ENCODE results near the gene CBY3. TPM values are rescaled to one million over a fixed set of nuclear protein-coding genes. Genes with fewer than 3 reads are reported as not detected.
A peak's percentile ranks its signal among the peaks of the same experiment; 100 is the strongest.
"Not testable (repeated sequence)": the region's sequence is repeated elsewhere in the genome, so short reads cannot be mapped to it uniquely, and the experiment has no call there.

CBY3 gene
- total and polyA plus RNA-seq, 4 donors, result 0.10 to 0.22 TPM; not detected in 2

DNA sequence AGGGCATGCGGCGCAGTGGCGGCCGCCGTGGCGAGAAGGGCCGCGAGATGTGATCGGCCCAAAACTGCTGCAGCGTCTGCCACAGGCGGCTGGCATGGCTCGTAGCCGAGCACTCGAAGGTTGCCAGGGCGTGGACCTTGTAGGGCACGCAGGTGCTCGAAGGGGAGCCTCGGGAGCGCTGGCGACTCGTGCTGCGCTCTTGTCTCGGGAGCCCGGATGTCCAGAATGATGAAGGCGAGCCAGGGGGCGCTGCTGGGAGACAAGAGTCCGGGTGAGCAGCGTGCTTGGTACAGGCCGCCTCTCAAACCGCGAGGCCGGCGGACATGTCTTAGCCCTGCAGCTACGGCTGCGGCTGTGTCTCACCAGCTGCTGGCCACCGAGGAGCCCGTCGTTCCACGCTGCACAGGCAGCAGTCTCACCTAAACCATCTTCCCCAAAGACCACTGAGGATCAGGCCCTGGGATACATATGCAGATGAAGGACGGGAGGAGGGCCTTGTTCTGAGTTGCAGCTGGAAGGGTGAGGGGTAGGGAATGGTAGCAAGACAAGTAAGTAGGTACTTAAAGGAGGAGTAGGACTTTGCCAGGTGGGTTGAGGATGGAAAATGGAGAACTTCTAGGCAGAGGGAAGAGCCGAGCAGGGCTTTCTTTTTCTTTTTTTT lies 1.7 kb downstream of the CBY3 start:
- H3K36me3 ChIP-seq (ENCODE audit: control insufficient read depth in 4 of 4, insufficient read depth in 4 of 4, low read length in 4 of 4), result peaks cover 0 to 3% (median 0%) of the 10 kb centered on the region in 4 donors
- H3K4me1 ChIP-seq (ENCODE audit: control insufficient read depth in 5 of 5, insufficient read depth in 5 of 5, low read length in 5 of 5), result peaks cover 0 to 12% (median 0%) of the 10 kb centered on the region in 5 donors
- no peaks in the 10 kb centered on the region for H3K27me3 ChIP-seq (ENCODE audit: control insufficient read depth in 3 of 3, insufficient read depth in 3 of 3, low read length in 2 of 3)
- H3K9ac ChIP-seq (ENCODE audit: insufficient read depth in 1 of 2, low read length in 2 of 2), result no peak overlapping the region
- 21 to 24% methylated on average over 41 of the region's 41 CpGs for WGBS, 2 donors
- no peaks in the 10 kb centered on the region for H3K9me3 ChIP-seq (ENCODE audit: control insufficient read depth in 4 of 4, insufficient read depth in 3 of 4, low read length in 3 of 4)
- peak overlapping the region in 1 of 2 donors; percentile 72 for H3K27ac ChIP-seq (ENCODE audit: low read depth in 1 of 2, low read length in 1 of 2)
- DNase-seq, result peak; percentile 72 to 80 (median 79)
- peak overlapping the region; percentile 77 for H3K4me3 ChIP-seq
- TF ChIP-seq CTCF (IDR thresholded peaks at IDR 0.05; ENCODE audit: control extremely low read depth, extremely low read depth), result peak; percentile 14
- peak; percentile 30 for ATAC-seq (ENCODE audit: insufficient read depth, low FRiP score)

DNA sequence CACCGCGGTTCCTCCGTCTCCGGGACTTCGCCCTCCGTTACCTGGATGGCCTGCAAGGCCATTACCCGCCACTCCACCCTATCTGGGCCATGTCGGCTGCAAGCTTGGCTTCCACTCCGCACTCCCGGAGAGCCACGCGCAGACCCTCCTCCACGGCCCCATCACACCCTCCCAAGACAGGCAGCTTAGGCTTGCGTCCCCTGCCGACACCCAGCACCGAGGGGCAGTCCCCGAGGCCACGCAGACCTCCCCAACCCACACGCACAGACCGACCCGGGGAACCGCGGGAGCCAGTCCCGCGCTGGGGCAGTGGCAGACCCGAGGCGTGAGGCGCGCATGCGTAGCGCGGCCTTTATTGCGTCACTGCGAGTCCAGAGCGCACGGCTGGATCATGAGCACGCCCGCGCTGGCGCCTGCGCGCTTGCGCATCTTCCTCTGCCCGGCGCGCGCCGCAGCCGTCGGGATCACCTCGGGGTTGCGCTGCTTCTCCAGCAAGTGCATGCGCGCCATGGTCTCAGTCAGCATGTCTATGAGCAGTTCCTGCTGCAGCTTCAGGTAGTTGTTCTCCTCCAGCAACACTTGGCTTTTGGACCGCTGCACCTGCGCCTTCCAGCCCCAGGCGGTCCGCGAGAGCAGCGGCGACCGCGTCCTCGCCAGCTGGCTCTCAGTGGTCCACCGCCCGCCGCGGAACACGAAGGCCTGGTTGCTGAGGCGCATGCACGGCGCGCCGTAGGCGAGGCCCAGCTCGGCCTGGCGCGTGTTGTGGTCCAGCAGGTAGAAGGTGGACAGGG lies 2.4 kb downstream of the CBY3 start:
- Histone ChIP-seq H3K36me3 (ENCODE audit: control insufficient read depth in 4 of 4, insufficient read depth in 4 of 4, low read length in 4 of 4) (peaks cover 0 to 3% (median 0%) of the 10 kb centered on the region in 4 donors), H3K9ac (ENCODE audit: insufficient read depth in 1 of 2, low read length in 2 of 2) (peak overlapping the region; percentile 67 to 95), H3K9me3 (ENCODE audit: control insufficient read depth in 4 of 4, insufficient read depth in 3 of 4, low read length in 3 of 4) (no peaks in the 10 kb centered on the region), H3K27ac (ENCODE audit: low read depth in 1 of 2, low read length in 1 of 2) (peak overlapping the region; percentile 64 to 94), H3K27me3 (ENCODE audit: control insufficient read depth in 3 of 3, insufficient read depth in 3 of 3, low read length in 2 of 3) (no peaks in the 10 kb centered on the region), H3K4me1 (ENCODE audit: control insufficient read depth in 5 of 5, insufficient read depth in 5 of 5, low read length in 5 of 5) (peaks cover 0 to 12% (median 0%) of the 10 kb centered on the region in 5 donors), H3K4me3 (peak overlapping the region; percentile 77)
- TF ChIP-seq CTCF (IDR thresholded peaks at IDR 0.05; ENCODE audit: control extremely low read depth, extremely low read depth), result no peak
- ATAC-seq (ENCODE audit: insufficient read depth, low FRiP score) (peak; percentile 94), DNase-seq (peak; percentile 96 to 98 (median 97))
- WGBS, 2 donors, result 1% methylated on average over 72 to 78 of the region's 78 CpGs

- H3K4me3 ChIP-seq, result no peak overlapping the region
- ATAC-seq (ENCODE audit: insufficient read depth, low FRiP score) (no peak), DNase-seq (peak; percentile 33 to 52 (median 42))
These were observed 12.4 kb downstream of the CBY3 start for GRCh38 chr5:179668391-179668790.

DNA sequence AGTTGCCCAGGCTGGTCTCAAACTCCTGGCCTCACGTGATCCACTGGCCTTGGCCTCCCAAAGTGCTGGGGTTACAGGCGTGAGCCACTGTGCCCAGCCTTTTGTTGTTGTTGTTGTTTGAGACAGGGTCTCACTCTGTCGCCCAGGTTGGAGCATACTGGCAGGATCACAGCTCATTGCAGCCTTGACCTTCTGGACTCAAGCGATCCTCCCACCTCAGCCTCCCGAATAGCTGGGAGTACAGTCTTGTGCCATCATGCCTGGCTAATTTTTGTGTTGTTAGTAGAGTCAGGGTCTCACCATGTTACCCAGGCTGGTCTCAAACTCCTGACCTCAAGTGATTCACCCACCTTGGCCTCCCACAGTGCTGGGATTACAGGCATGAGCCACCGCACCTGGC lies 19.2 kb downstream of the CBY3 start:
- not testable (repeated sequence) for DNase-seq; H3K27me3 ChIP-seq (ENCODE audit: control insufficient read depth in 3 of 3, insufficient read depth in 3 of 3, low read length in 2 of 3); H3K4me3 ChIP-seq; ATAC-seq (ENCODE audit: insufficient read depth, low FRiP score); H3K9me3 ChIP-seq (ENCODE audit: control insufficient read depth in 4 of 4, insufficient read depth in 3 of 4, low read length in 3 of 4); H3K27ac ChIP-seq (ENCODE audit: low read depth in 1 of 2, low read length in 1 of 2); H3K4me1 ChIP-seq (ENCODE audit: control insufficient read depth in 5 of 5, insufficient read depth in 5 of 5, low read length in 5 of 5); H3K9ac ChIP-seq (ENCODE audit: insufficient read depth in 1 of 2, low read length in 2 of 2)
- WGBS, 2 donors, result 97 to 98% methylated on average over 6 of the region's 6 CpGs
- peaks cover 0 to 14% (median 7%) of the 10 kb centered on the region in 4 donors for H3K36me3 ChIP-seq (ENCODE audit: control insufficient read depth in 4 of 4, insufficient read depth in 4 of 4, low read length in 4 of 4)

More at GRCh38 chr5:179668391-179668790, 12.4 kb downstream of the CBY3 start:
- Histone ChIP-seq H3K9ac (ENCODE audit: insufficient read depth in 1 of 2, low read length in 2 of 2) (no peak overlapping the region), H3K27ac (ENCODE audit: low read depth in 1 of 2, low read length in 1 of 2) (no peak overlapping the region), H3K9me3 (ENCODE audit: control insufficient read depth in 4 of 4, insufficient read depth in 3 of 4, low read length in 3 of 4) (no peaks in the 10 kb centered on the region), H3K36me3 (ENCODE audit: control insufficient read depth in 4 of 4, insufficient read depth in 4 of 4, low read length in 4 of 4) (peaks cover 0 to 12% (median 7%) of the 10 kb centered on the region in 4 donors), H3K4me1 (ENCODE audit: control insufficient read depth in 5 of 5, insufficient read depth in 5 of 5, low read length in 5 of 5) (no peaks in the 10 kb centered on the region), H3K27me3 (ENCODE audit: control insufficient read depth in 3 of 3, insufficient read depth in 3 of 3, low read length in 2 of 3) (no peaks in the 10 kb centered on the region)
- peak; percentile 32 for TF ChIP-seq CTCF (IDR thresholded peaks at IDR 0.05; ENCODE audit: control extremely low read depth, extremely low read depth)
- 55 to 58% methylated on average over 7 of the region's 7 CpGs for WGBS, 2 donors

DNA sequence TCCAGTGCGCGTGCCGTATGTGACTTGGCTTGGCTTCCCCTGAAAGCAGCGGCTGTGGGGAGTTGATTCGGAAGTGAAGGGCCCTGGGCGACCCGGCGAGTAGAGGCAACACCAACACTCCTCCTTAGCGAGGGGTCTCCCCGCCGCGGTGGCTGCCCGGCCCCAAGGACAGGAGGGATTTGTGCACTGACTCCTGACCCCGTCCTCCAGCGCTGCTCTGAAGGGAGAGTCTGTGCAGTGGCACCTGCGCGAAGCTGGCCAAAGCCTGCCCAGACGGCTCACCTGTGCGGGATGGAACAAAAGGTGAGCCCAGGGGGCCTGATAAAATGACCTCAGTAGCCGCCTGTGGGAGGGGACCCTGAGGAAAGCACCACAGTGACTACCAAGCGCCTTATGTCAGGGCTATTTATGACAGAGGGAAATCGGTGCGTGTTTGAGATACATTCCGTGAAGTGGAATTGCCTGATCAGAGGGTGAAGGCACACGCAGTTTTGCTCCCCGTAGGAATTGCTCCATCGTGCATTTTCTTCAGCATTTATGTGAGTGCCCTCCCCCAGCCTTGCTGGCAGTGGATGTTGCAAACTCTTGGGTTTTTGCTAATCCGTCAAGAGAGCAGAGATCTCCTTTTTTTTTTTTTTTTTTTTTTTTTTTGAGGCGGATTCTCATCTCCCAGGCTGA lies 22.5 kb downstream of the CBY3 start:
- WGBS, 2 donors, result 5 to 6% methylated on average over 10 of the region's 29 CpGs
- not testable (repeated sequence) for H3K36me3 ChIP-seq (ENCODE audit: control insufficient read depth in 4 of 4, insufficient read depth in 4 of 4, low read length in 4 of 4); H3K27me3 ChIP-seq (ENCODE audit: control insufficient read depth in 3 of 3, insufficient read depth in 3 of 3, low read length in 2 of 3); H3K9ac ChIP-seq (ENCODE audit: insufficient read depth in 1 of 2, low read length in 2 of 2); H3K9me3 ChIP-seq (ENCODE audit: control insufficient read depth in 4 of 4, insufficient read depth in 3 of 4, low read length in 3 of 4); H3K4me1 ChIP-seq (ENCODE audit: control insufficient read depth in 5 of 5, insufficient read depth in 5 of 5, low read length in 5 of 5)
- DNase-seq, result peak; percentile 18 to 49 (median 30)
- peak; percentile 15 for ATAC-seq (ENCODE audit: insufficient read depth, low FRiP score)
- H3K4me3 ChIP-seq, result peak overlapping the region; percentile 49
- peak overlapping the region in 1 of 2 donors; percentile 60 for H3K27ac ChIP-seq (ENCODE audit: low read depth in 1 of 2, low read length in 1 of 2)
